ENCODE results near the gene CCDC93. TPM values are rescaled to one million over a fixed set of nuclear protein-coding genes. Genes with fewer than 3 reads are reported as not detected.

CCDC93 gene
- total RNA-seq, 4 donors from 2014 or later, result 25.6 to 52.4 (median 33.1) TPM

GRCh38 chr2:117938611-117939010, 75.3 kb downstream of the CCDC93 start:
- peaks cover 17 to 34% of the 10 kb centered on the region in 2 donors for H3K36me3 ChIP-seq
- peaks cover 42 to 43% of the 10 kb centered on the region in 2 donors for H3K4me1 ChIP-seq
- no peaks in the 10 kb centered on the region for H3K27me3 ChIP-seq
- no peak overlapping the region for H3K27ac ChIP-seq
- no peaks in the 10 kb centered on the region for H3K9me3 ChIP-seq
- TF ChIP-seq POLR2A (IDR thresholded peaks at IDR 0.05) (no peak), CTCF (IDR thresholded peaks at IDR 0.05) (no peak)
- WGBS, 2 donors, result 96% methylated on average over 2 of the region's 2 CpGs
- intact Hi-C loops (cut with DNase I), result no loop called here
- no peak overlapping the region for H3K4me3 ChIP-seq (replicated peaks in 1 of 3)
- no peak for DNase-seq

- no peak overlapping the region for H3K4me3 ChIP-seq (replicated peaks in 1 of 3)
- intact Hi-C loops (cut with DNase I), result no loop called here
- peaks cover 19 to 34% of the 10 kb centered on the region in 2 donors for H3K36me3 ChIP-seq
- 18 to 24% methylated on average over 3 to 5 of the region's 5 CpGs for WGBS, 2 donors
- peak; percentile 78 to 86 for DNase-seq
- no peaks in the 10 kb centered on the region for H3K9me3 ChIP-seq
- H3K4me1 ChIP-seq, result peaks cover 27 to 28% of the 10 kb centered on the region in 2 donors
- no peaks in the 10 kb centered on the region for H3K27me3 ChIP-seq
- TF ChIP-seq CTCF (IDR thresholded peaks at IDR 0.05) (peak in 1 of 6 experiments; percentile 23), POLR2A (IDR thresholded peaks at IDR 0.05) (no peak)
- peak overlapping the region; percentile 74 to 93 (median 80) for H3K27ac ChIP-seq
Measured at GRCh38 chr2:117936871-117937428, 76.9 kb downstream of the CCDC93 start.

DNA sequence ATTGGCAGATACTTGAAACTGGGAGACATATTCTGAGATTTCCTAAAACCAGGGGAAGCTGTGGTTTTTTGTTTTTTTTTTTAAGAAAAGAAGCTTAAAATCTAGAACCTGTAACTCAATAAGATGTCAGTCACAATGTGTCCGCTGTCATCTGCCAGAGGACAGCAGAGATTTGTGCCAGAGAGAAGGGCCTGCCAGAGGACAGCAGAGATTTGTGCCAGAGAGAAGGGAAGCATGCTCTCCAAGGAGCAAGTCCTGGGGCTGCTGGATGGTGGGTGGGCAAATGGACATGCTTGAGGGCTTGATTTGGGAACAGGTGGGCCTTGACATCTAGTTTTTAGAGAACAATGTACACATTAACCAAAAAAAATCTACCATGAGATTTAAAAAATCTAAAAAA, 77.9 kb downstream of the CCDC93 start:
- no peak for TF ChIP-seq CTCF (IDR thresholded peaks at IDR 0.05)
- no peak for TF ChIP-seq POLR2A (IDR thresholded peaks at IDR 0.05)
- H3K9me3 ChIP-seq, result no peaks in the 10 kb centered on the region
- peak overlapping the region; percentile 74 to 93 (median 80) for H3K27ac ChIP-seq
- WGBS, 2 donors, result 0% methylated on average over 1 of the region's 1 CpG
- intact Hi-C loops (cut with DNase I), result no loop called here
- H3K36me3 ChIP-seq, result peaks cover 21 to 33% of the 10 kb centered on the region in 2 donors
- no peak for DNase-seq
- H3K4me3 ChIP-seq (replicated peaks in 1 of 3), result no peak overlapping the region
- H3K27me3 ChIP-seq, result no peaks in the 10 kb centered on the region
- peaks cover 23 to 24% of the 10 kb centered on the region in 2 donors for H3K4me1 ChIP-seq

- WGBS, 2 donors, result 92 to 94% methylated on average over 5 of the region's 5 CpGs
- H3K9me3 ChIP-seq, result no peaks in the 10 kb centered on the region
- no peak for DNase-seq
- H3K27ac ChIP-seq, result peak overlapping the region in 2 of 3 donors; percentile 80 to 93
- intact Hi-C loops (cut with DNase I), result no loop called here
- H3K4me1 ChIP-seq, result peaks cover 23 to 25% of the 10 kb centered on the region in 2 donors
- TF ChIP-seq POLR2A (IDR thresholded peaks at IDR 0.05) (no peak), CTCF (IDR thresholded peaks at IDR 0.05) (no peak)
- H3K4me3 ChIP-seq (replicated peaks in 1 of 3), result no peak overlapping the region
- H3K36me3 ChIP-seq, result peaks cover 26 to 31% of the 10 kb centered on the region in 2 donors
- no peaks in the 10 kb centered on the region for H3K27me3 ChIP-seq
Measured at GRCh38 chr2:117935456-117935855, 78.4 kb downstream of the CCDC93 start.

GRCh38 chr2:117933884-117934354, 80.0 kb downstream of the CCDC93 start:
- no peaks in the 10 kb centered on the region for H3K27me3 ChIP-seq
- WGBS, 2 donors, result 51 to 60% methylated on average over 5 of the region's 5 CpGs
- no peak overlapping the region for H3K27ac ChIP-seq
- peaks cover 23 to 30% of the 10 kb centered on the region in 2 donors for H3K36me3 ChIP-seq
- H3K9me3 ChIP-seq, result no peaks in the 10 kb centered on the region
- H3K4me1 ChIP-seq, result peaks cover 23 to 25% of the 10 kb centered on the region in 2 donors
- no peak for TF ChIP-seq CTCF (IDR thresholded peaks at IDR 0.05)
- no peak for TF ChIP-seq POLR2A (IDR thresholded peaks at IDR 0.05)
- H3K4me3 ChIP-seq (replicated peaks in 1 of 3), result no peak overlapping the region
- intact Hi-C loops (cut with DNase I), result no loop called here
- DNase-seq, result no peak
